ENCODE measurements around the gene SLC35F3.
A peak's percentile ranks its signal among the peaks of the same experiment; 100 is the strongest.

Gene SLC35F3

GRCh38 chr1:233904633-233905415, at the start of gene SLC35F3:
Gene SLC35F3 (plus strand): TSS chr1:233904676.
- peak within 1 kb of the TSS; percentile 18 for H3K4me3 ChIP-seq
- H3K36me3 ChIP-seq (replicated peaks), result no peaks in the 10 kb centered on the region
- DNase-seq (ENCODE audit: low spot score in 2 of 2), result peak; percentile 27 to 70
- H3K27me3 ChIP-seq (ENCODE audit: low read depth), result peaks cover 21% of the 10 kb centered on the region
- H3K4me1 ChIP-seq, result no peaks in the 10 kb centered on the region
- in situ Hi-C loops (cut with MboI; ENCODE audit: low sequenced_read_pairs), result no loop called here
- no peaks in the 10 kb centered on the region for H3K9me3 ChIP-seq

GRCh38 chr1:233859446-233859845, 45.0 kb upstream of the SLC35F3 start:
- Histone ChIP-seq H3K36me3 (replicated peaks) (no peaks in the 10 kb centered on the region), H3K4me1 (no peaks in the 10 kb centered on the region), H3K4me3 (no peak overlapping the region), H3K27me3 (ENCODE audit: low read depth) (no peaks in the 10 kb centered on the region), H3K9me3 (no peaks in the 10 kb centered on the region)
- DNase-seq (ENCODE audit: low spot score in 2 of 2), result no peak
- in situ Hi-C loops (cut with MboI; ENCODE audit: low sequenced_read_pairs), result no loop called here

DNA sequence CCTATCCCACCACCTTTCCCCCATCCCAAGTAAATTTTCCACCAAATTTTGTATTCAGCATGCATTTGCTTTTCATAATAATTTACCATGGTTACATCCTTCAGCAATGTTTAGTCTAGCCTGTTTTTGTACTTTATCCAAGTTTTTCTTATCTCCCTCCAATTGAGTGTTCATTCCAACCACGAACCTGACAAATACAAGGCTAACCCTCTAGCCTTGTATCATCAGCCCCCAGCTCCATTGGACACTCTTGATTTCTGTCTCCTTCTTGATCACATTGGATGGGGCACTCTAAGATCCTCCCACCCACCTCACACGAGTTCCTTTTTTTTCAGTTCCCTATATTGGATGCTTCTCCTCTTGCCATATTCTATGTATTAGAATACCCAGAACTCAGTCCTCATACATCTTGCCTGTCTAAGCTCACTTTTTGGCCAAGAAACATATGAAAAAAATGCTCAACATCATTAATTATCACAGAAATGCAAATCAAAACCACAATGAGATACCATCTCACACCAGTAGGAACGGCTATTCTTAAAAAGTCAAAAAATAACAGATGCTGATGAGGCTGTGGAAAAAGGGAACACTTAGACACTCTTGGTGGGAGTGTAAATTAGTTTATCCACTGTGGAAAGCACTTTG, 40.5 kb upstream of the SLC35F3 start:
- no peaks in the 10 kb centered on the region for H3K27me3 ChIP-seq (ENCODE audit: low read depth)
- no peaks in the 10 kb centered on the region for H3K36me3 ChIP-seq (replicated peaks)
- no peak for DNase-seq (ENCODE audit: low spot score in 2 of 2)
- no peaks in the 10 kb centered on the region for H3K4me1 ChIP-seq
- H3K4me3 ChIP-seq, result no peak overlapping the region
- in situ Hi-C loops (cut with MboI; ENCODE audit: low sequenced_read_pairs), result no loop called here
- H3K9me3 ChIP-seq, result no peaks in the 10 kb centered on the region

DNA sequence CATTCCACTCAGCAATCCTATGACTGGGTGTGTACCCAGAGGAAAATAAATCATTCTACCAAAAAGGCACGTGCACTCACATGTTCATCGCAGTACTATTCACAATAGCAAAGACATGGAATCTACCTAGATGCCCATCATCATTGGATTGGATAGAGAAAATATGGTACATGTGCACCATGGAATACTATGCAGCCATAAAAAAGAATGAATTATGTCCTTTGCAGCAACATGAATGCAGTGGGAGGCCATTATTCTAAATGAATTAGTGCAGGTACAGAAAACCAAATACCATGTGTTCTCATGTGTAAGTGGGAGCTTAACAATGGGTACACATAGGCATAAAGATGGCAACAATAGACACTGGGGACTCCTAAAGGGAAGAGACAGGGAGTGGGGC, 39.9 kb upstream of the SLC35F3 start:
- no peaks in the 10 kb centered on the region for H3K9me3 ChIP-seq
- H3K36me3 ChIP-seq (replicated peaks), result no peaks in the 10 kb centered on the region
- no peaks in the 10 kb centered on the region for H3K27me3 ChIP-seq (ENCODE audit: low read depth)
- in situ Hi-C loops (cut with MboI; ENCODE audit: low sequenced_read_pairs), result no loop called here
- no peak for DNase-seq (ENCODE audit: low spot score in 2 of 2)
- no peaks in the 10 kb centered on the region for H3K4me1 ChIP-seq
- H3K4me3 ChIP-seq, result no peak overlapping the region

DNA sequence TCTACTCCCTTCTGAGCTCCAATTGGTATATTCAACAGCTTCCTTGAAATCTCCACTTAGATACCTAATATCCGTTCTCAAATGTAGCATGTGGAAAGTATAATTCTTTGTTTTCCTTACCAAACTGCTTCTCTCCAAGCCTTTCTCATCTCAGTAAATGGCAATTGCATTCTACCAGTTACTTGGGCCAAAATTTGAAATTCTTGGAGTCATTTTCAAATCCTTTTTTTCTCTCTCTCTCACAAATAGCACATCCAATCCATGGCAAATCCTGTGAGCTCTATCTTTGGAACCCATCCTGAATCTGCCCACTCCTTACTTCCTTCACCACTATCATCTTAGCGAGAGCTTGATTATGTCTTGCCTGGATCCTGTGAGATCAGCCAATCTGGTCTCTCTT, 39.3 kb upstream of the SLC35F3 start:
- DNase-seq (ENCODE audit: low spot score in 2 of 2), result no peak
- H3K9me3 ChIP-seq, result no peaks in the 10 kb centered on the region
- in situ Hi-C loops (cut with MboI; ENCODE audit: low sequenced_read_pairs), result no loop called here
- no peaks in the 10 kb centered on the region for H3K36me3 ChIP-seq (replicated peaks)
- H3K4me3 ChIP-seq, result no peak overlapping the region
- no peaks in the 10 kb centered on the region for H3K4me1 ChIP-seq
- H3K27me3 ChIP-seq (ENCODE audit: low read depth), result no peaks in the 10 kb centered on the region

GRCh38 chr1:233865902-233866301, 38.6 kb upstream of the SLC35F3 start:
- in situ Hi-C loops (cut with MboI; ENCODE audit: low sequenced_read_pairs), result no loop called here
- no peak for DNase-seq (ENCODE audit: low spot score in 2 of 2)

DNA sequence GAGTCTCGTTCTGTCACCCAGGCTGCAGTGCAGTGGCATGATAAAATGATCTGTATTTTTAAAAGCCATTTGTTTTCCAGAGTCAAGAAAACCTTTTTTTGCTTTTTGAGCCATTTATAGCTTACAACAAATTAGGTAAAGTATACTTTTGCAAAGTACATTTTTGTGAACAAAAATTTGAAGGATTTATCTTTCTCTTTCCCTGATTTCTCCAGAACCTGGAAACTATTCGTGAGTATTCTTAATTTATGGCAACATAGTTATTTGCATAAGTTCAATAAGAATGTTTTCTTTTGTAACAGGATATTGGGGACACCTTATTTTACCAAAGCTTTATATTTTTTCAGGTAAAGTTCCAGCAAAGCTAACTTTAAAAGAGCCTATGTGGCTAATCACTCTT, 37.4 kb upstream of the SLC35F3 start:
- Histone ChIP-seq H3K9me3 (no peaks in the 10 kb centered on the region), H3K36me3 (replicated peaks) (no peaks in the 10 kb centered on the region), H3K4me3 (no peak overlapping the region), H3K27me3 (ENCODE audit: low read depth) (no peaks in the 10 kb centered on the region), H3K4me1 (no peaks in the 10 kb centered on the region)
- in situ Hi-C loops (cut with MboI; ENCODE audit: low sequenced_read_pairs), result no loop called here
- DNase-seq (ENCODE audit: low spot score in 2 of 2), result no peak

More at GRCh38 chr1:233865902-233866301, 38.6 kb upstream of the SLC35F3 start:
- Histone ChIP-seq H3K36me3 (replicated peaks) (no peaks in the 10 kb centered on the region), H3K9me3 (no peaks in the 10 kb centered on the region), H3K4me3 (no peak overlapping the region), H3K4me1 (no peaks in the 10 kb centered on the region), H3K27me3 (ENCODE audit: low read depth) (no peaks in the 10 kb centered on the region)

GRCh38 chr1:233868461-233868860, 36.0 kb upstream of the SLC35F3 start:
- no peaks in the 10 kb centered on the region for H3K36me3 ChIP-seq (replicated peaks)
- no peak overlapping the region for H3K4me3 ChIP-seq
- H3K9me3 ChIP-seq, result no peaks in the 10 kb centered on the region
- DNase-seq (ENCODE audit: low spot score in 2 of 2), result no peak
- no peaks in the 10 kb centered on the region for H3K4me1 ChIP-seq
- no peaks in the 10 kb centered on the region for H3K27me3 ChIP-seq (ENCODE audit: low read depth)
- in situ Hi-C loops (cut with MboI; ENCODE audit: low sequenced_read_pairs), result no loop called here

DNA sequence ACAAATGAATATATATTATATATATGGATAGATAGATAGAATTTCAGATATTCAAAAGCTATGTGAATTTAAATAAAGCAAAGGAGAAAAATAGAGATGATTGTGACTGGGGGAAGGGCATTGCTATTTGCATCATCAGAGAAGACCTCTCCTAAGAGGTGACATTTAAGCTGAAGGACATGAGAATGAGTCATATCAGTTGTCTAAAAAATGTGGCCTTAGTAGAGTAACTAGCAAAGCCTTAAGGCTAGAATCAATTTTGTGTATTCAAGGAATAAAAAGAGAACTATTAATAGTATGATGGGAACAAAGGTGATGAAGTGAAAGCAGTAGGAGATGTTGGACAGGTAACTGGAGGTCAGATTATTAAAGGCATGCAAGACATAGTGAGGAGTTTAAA, 34.8 kb upstream of the SLC35F3 start:
- no peaks in the 10 kb centered on the region for H3K36me3 ChIP-seq (replicated peaks)
- H3K27me3 ChIP-seq (ENCODE audit: low read depth), result no peaks in the 10 kb centered on the region
- no peaks in the 10 kb centered on the region for H3K4me1 ChIP-seq
- in situ Hi-C loops (cut with MboI; ENCODE audit: low sequenced_read_pairs), result no loop called here
- no peak for DNase-seq (ENCODE audit: low spot score in 2 of 2)
- no peak overlapping the region for H3K4me3 ChIP-seq
- no peaks in the 10 kb centered on the region for H3K9me3 ChIP-seq

DNA sequence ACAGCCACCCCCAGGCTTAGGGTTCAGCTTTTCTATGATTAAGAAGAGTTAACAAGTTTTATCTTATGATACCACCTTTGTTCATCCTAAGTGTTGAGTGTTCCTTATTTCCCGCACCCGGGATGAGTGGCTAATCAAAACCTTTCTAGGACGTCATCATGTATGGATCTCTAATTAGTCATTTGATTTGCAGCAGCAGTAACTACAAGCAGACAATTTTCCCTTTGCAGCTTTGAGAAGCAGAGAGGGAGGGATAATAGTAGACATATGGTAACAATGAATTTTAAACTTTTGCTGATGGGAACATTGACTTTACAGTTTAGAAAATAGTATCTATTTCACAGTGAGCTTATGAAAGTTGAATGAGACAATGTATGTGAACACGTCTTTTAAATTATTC, 30.8 kb upstream of the SLC35F3 start:
- no peaks in the 10 kb centered on the region for H3K9me3 ChIP-seq
- in situ Hi-C loops (cut with MboI; ENCODE audit: low sequenced_read_pairs), result no loop called here
- H3K4me1 ChIP-seq, result no peaks in the 10 kb centered on the region
- no peak for DNase-seq (ENCODE audit: low spot score in 2 of 2)
- no peak overlapping the region for H3K4me3 ChIP-seq
- no peaks in the 10 kb centered on the region for H3K27me3 ChIP-seq (ENCODE audit: low read depth)
- no peaks in the 10 kb centered on the region for H3K36me3 ChIP-seq (replicated peaks)

- no peaks in the 10 kb centered on the region for H3K9me3 ChIP-seq
- no peak for DNase-seq (ENCODE audit: low spot score in 2 of 2)
- in situ Hi-C loops (cut with MboI; ENCODE audit: low sequenced_read_pairs), result no loop called here
- no peaks in the 10 kb centered on the region for H3K36me3 ChIP-seq (replicated peaks)
- H3K27me3 ChIP-seq (ENCODE audit: low read depth), result no peaks in the 10 kb centered on the region
- no peaks in the 10 kb centered on the region for H3K4me1 ChIP-seq
- H3K4me3 ChIP-seq, result no peak overlapping the region
Measured at GRCh38 chr1:233879841-233880240, 24.6 kb upstream of the SLC35F3 start.

DNA sequence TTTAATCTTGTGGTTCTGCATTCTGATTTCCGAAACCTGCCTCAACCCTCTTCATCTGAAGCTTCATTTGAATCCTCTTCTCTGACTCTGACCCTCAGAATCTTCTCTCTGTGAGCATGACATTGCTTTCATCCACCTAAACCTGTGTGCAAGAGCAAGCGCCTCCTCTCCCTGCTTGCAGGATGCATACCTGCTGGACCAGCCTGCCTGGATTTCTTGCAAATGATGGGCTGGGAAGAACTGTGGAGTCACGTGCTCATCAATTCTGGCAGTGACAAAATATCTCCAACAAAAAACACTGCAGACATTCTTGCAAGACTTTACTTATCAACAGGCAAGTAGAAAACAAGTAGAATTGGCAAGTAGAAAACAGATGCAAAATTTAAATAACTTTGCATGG, 20.8 kb upstream of the SLC35F3 start:
- no peaks in the 10 kb centered on the region for H3K36me3 ChIP-seq (replicated peaks)
- no peaks in the 10 kb centered on the region for H3K4me1 ChIP-seq
- H3K9me3 ChIP-seq, result no peaks in the 10 kb centered on the region
- H3K27me3 ChIP-seq (ENCODE audit: low read depth), result no peaks in the 10 kb centered on the region
- H3K4me3 ChIP-seq, result no peak overlapping the region
- in situ Hi-C loops (cut with MboI; ENCODE audit: low sequenced_read_pairs), result no loop called here
- DNase-seq (ENCODE audit: low spot score in 2 of 2), result no peak

DNA sequence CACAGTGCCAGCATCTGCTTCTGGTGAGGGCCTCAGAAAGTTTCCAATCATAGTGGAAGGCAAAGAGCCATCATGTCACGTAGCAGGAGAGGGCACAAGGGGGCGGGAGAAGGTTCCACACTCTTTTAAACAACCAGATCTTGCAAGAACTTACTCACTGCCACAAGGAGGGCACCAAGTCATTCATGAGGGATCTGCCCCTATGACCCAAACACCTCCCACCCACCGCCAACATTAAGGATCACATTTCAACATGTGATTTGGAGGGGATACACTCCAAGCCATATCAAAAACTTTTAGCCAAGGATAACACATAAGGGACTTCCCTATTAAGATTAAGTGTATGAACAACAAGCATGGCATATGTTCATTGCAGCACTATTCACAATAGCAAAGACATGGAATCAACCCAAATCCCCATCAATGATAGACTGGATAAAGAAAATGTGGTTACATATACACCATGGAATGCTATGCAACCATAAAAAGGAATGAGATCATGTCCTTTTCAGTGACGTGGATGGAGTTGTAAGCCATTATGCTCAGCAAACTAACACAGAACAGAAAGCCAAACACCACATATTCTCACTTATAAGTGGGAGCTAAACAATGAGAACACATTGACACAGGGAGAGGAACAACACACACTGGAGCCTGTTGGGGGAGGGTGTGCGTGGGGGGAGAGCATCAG, 19.9 kb upstream of the SLC35F3 start:
- in situ Hi-C loops (cut with MboI; ENCODE audit: low sequenced_read_pairs), result no loop called here
- no peaks in the 10 kb centered on the region for H3K9me3 ChIP-seq
- H3K4me1 ChIP-seq, result no peaks in the 10 kb centered on the region
- no peak for DNase-seq (ENCODE audit: low spot score in 2 of 2)
- H3K36me3 ChIP-seq (replicated peaks), result no peaks in the 10 kb centered on the region
- no peaks in the 10 kb centered on the region for H3K27me3 ChIP-seq (ENCODE audit: low read depth)
- no peak overlapping the region for H3K4me3 ChIP-seq

- Histone ChIP-seq H3K4me1 (no peaks in the 10 kb centered on the region), H3K36me3 (replicated peaks) (no peaks in the 10 kb centered on the region), H3K27me3 (ENCODE audit: low read depth) (no peaks in the 10 kb centered on the region), H3K9me3 (no peaks in the 10 kb centered on the region), H3K4me3 (no peak overlapping the region)
- in situ Hi-C loops (cut with MboI; ENCODE audit: low sequenced_read_pairs), result no loop called here
- no peak for DNase-seq (ENCODE audit: low spot score in 2 of 2)
Measured at GRCh38 chr1:233885196-233885920, 19.1 kb upstream of the SLC35F3 start.
